HepG2 (cell line): Measurements from ENCODE around the gene NAA25. TPM values are rescaled to one million over a fixed set of nuclear protein-coding genes. Genes with fewer than 3 reads are reported as not detected.

ENCODE experiments used
- BORCS8-MEF2B ChIP-seq: sonication (generic); formaldehyde crosslinking; IDR thresholded peaks from 2 replicates; pipeline ENCODE4 v1.8.0; 2022; ENCODE audit warnings: mild to moderate bottlenecking, missing genetic modification reagents
- CBX1 ChIP-seq: IDR thresholded peaks from one replicate; pipeline ENCODE4 v1.6.1; 2016; ENCODE audit warnings: antibody characterized with exemption, low read depth
- DNMT1 ChIP-seq: sonication (generic); formaldehyde crosslinking; IDR thresholded peaks from 2 replicates; pipeline ENCODE4 v1.5.1; 2020; ENCODE audit warnings: mild to moderate bottlenecking, missing genetic modification reagents
- DRAP1 ChIP-seq: IDR thresholded peaks from 2 replicates; pipeline ENCODE4 v1.6.1; 2016; ENCODE audit warnings: missing genetic modification reagents, missing compliant biosample characterization
- ELF3 ChIP-seq: IDR thresholded peaks from 2 replicates; pipeline ENCODE4 v1.6.1; 2016; ENCODE audit warnings: missing genetic modification reagents, missing compliant biosample characterization
- FOXJ3 ChIP-seq: sonication (generic); formaldehyde crosslinking; IDR thresholded peaks from 2 replicates; pipeline ENCODE4 v1.4.0; 2020; ENCODE audit warnings: missing genetic modification reagents, mild to moderate bottlenecking, borderline replicate concordance
- HCFC1 ChIP-seq: fragments of 150-350 bp; IDR thresholded peaks from 2 replicates; pipeline ENCODE4 v1.6.1; 2014; ENCODE audit warnings: low read depth, low read length
- HES4 ChIP-seq: sonication (generic); formaldehyde crosslinking; IDR thresholded peaks from 2 replicates; pipeline ENCODE4 v1.9.0; 2021; ENCODE audit warnings: mild to moderate bottlenecking, missing genetic modification reagents, borderline replicate concordance
- HNF4A ChIP-seq: sonication (generic); formaldehyde crosslinking; IDR thresholded peaks from 2 replicates; pipeline ENCODE4 v1.4.0; 2020; ENCODE audit warnings: missing genetic modification reagents
- HOXA5 ChIP-seq: sonication (generic); formaldehyde crosslinking; IDR thresholded peaks from 2 replicates; pipeline ENCODE4 v1.4.0; 2020; ENCODE audit warnings: missing genetic modification reagents
- HOXA9 ChIP-seq: sonication (generic); formaldehyde crosslinking; IDR thresholded peaks from 2 replicates; pipeline ENCODE4 v1.8.1; 2022; ENCODE audit warnings: missing genetic modification reagents, mild to moderate bottlenecking, moderate library complexity, borderline replicate concordance
- KAT7 ChIP-seq: IDR thresholded peaks from 2 replicates; pipeline ENCODE4 v1.6.1; 2018; ENCODE audit warnings: borderline replicate concordance, missing compliant biosample characterization
- RXRB ChIP-seq: IDR thresholded peaks from 2 replicates; pipeline ENCODE4 v1.6.1; 2016; ENCODE audit warnings: borderline replicate concordance, missing genetic modification reagents, missing compliant biosample characterization
- SPEN ChIP-seq: sonication (generic); formaldehyde crosslinking; IDR thresholded peaks from 2 replicates; pipeline ENCODE4 v1.5.1; 2020; ENCODE audit warnings: low read depth, mild to moderate bottlenecking, missing genetic modification reagents
- TAF1 ChIP-seq: sonication (generic); formaldehyde crosslinking; IDR thresholded peaks from 2 replicates; pipeline ENCODE4 v1.4.0; 2020; ENCODE audit warnings: missing genetic modification reagents
- XBP1 ChIP-seq: sonication (generic); formaldehyde crosslinking; IDR thresholded peaks from 2 replicates; pipeline ENCODE4 v1.5.0; 2020; ENCODE audit warnings: missing genetic modification reagents
- ZBTB37 ChIP-seq: sonication (generic); formaldehyde crosslinking; IDR thresholded peaks from 2 replicates; pipeline ENCODE4 v1.4.0; 2020; ENCODE audit warnings: mild to moderate bottlenecking, missing genetic modification reagents
- ZFP36L1 ChIP-seq: sonication (generic); formaldehyde crosslinking; IDR thresholded peaks from 2 replicates; pipeline ENCODE4 v1.8.0; 2022; ENCODE audit warnings: mild to moderate bottlenecking, missing genetic modification reagents, moderate library complexity
- ZFP41 ChIP-seq: sonication (generic); formaldehyde crosslinking; IDR thresholded peaks from 2 replicates; pipeline ENCODE4 v1.4.0; 2020; ENCODE audit warnings: mild to moderate bottlenecking, missing genetic modification reagents, borderline replicate concordance
- ZFP90 ChIP-seq: sonication (generic); formaldehyde crosslinking; IDR thresholded peaks from 2 replicates; pipeline ENCODE4 v1.8.0; 2022; ENCODE audit warnings: missing genetic modification reagents, mild to moderate bottlenecking, inconsistent platforms, borderline replicate concordance
- ZNF34 ChIP-seq: sonication (generic); formaldehyde crosslinking; IDR thresholded peaks from 2 replicates; pipeline ENCODE4 v1.4.0; 2020; ENCODE audit warnings: mild to moderate bottlenecking, missing genetic modification reagents, borderline replicate concordance
- ZNF782 ChIP-seq: sonication (generic); formaldehyde crosslinking; IDR thresholded peaks from 2 replicates; pipeline ENCODE4 v1.4.0; 2020; ENCODE audit warnings: missing genetic modification reagents, mild to moderate bottlenecking, borderline replicate concordance
- polyA plus RNA-seq, 8 experiments: library from polyadenylated mRNA; depleted of rRNA in 3 of 8; stranded (reverse) in 7 of 8; unstranded in 1 of 8; fragments of >200 nt; fragmentation: Illumina TruSeq in 4 of 8; extraction: Trizol in 4 of 8; gene quantifications; 2 replicates each; pipeline versions ENCODE4 v1.2.1 to v1.2.3, GENCODE V29; 2011 to 2016; ENCODE audit warnings: low read depth in 4 of 8, missing spikeins in 1 of 8, mixed read lengths in 1 of 8; ENCODE audit not compliant: insufficient read depth in 1 of 8
- total RNA-seq, 5 experiments: library from RNA; depleted of rRNA; stranded (reverse); fragments of >200 nt; fragmentation: Illumina TruSeq; extraction: Trizol; gene quantifications; 2 replicates each; pipeline ENCODE4 v1.2.3, GENCODE V29; 2016; ENCODE audit warnings: low read depth in 1 of 5
- TF ChIP-seq, protein P1 (sequence below): IDR thresholded peaks from 2 replicates; pipeline ENCODE4 v1.6.1; 2016; ENCODE audit warnings: missing biosample characterization, missing genetic modification reagents, low read depth
- TF ChIP-seq, protein P2 (sequence below): sonication (generic); formaldehyde crosslinking; IDR thresholded peaks from 2 replicates; pipeline ENCODE4 v1.5.0; 2020; ENCODE audit warnings: mild to moderate bottlenecking, missing genetic modification reagents

NAA25 gene
- total and polyA plus RNA-seq, 2 of the 13 experiments (the other 11 are each of a cell fraction or from before 2014, with no cell fraction given): 11.4 to 32.0 TPM

DNA sequence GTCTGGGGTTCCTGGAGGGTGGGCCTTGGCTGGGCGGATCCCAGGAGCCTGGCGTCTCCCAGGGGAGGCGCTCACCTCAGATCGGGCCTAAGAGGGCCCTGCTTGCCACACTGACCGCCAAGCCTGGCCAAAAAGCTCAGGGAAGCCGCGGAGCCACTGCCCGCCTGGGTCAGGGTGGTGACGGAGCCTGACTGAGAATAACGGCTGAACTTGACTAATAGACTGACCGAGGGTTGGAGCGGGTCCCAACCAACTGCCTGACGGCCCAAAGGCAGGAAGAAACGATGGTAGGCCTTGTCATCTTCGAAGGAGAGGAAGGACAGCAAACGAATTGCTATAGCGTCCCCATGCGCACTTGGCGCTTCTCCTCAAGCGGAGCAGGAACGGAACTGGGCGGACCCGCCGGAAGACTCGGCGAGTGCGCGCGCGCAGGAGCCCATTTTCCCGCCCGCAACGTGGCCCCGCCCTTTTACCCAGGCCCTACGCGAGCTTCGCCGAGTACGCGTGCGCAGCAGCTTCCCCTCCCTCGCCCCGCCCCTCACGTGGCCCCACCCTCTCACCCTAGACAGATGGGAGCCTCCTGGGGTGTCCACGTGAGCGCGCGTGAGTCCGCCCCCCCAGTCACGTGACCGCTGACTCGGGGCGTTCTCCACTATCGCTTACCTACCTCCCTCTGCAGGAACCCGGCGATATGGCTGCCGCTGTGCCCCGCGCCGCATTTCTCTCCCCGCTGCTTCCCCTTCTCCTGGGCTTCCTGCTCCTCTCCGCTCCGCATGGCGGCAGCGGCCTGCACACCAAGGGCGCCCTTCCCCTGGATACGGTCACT lies 95.6 kb downstream of the NAA25 start, which contains the start of the genes ERP29 and TMEM116 (continued):
- TF ChIP-seq ZNF34 (peak; percentile 41; the same call in 1 of the 2 replicates), HCFC1 (no peak), DNMT1 (0 out of 2 replicates have a peak, but pooled peaks have one; percentile 37), HES4 (CRISPR knock-in tag) (peak; percentile 49; the same call in 1 of the 2 replicates), XBP1 (CRISPR knock-in tag) (peak; percentile 31; the same call in 1 of the 2 replicates), BORCS8-MEF2B (CRISPR knock-in tag) (peak; percentile 59; the same call in 1 of the 2 replicates), ZFP41 (peak; percentile 92; the same call in 1 of the 2 replicates), ZFP36L1 (CRISPR knock-in tag) (peak; percentile 76; the same call in 1 of the 2 replicates), SPEN (CRISPR knock-in tag) (peak; percentile 57), CBX1 (peak; percentile 24), HNF4A (CRISPR knock-in tag) (0 out of 2 replicates have a peak, but pooled peaks have one; percentile 3), ZBTB37 (no peak), KAT7 (CRISPR knock-in tag) (peak; percentile 82; the same call in 1 of the 2 replicates), FOXJ3 (CRISPR knock-in tag) (peak; percentile 50; the same call in 1 of the 2 replicates), ZNF782 (CRISPR knock-in tag) (peak; percentile 66; the same call in 1 of the 2 replicates), ZFP90 (no peak; the same call in 1 of the 2 replicates), TAF1 (CRISPR knock-in tag) (peak; percentile 69), HOXA5 (peak; percentile 90), RXRB (CRISPR knock-in tag) (peak; percentile 21; the same call in 1 of the 2 replicates), ELF3 (peak; percentile 55), HOXA9 (CRISPR knock-in tag) (peak; percentile 82), DRAP1 (peak; percentile 78; the same call in 1 of the 2 replicates)
- TF ChIP-seq, protein P1, sequence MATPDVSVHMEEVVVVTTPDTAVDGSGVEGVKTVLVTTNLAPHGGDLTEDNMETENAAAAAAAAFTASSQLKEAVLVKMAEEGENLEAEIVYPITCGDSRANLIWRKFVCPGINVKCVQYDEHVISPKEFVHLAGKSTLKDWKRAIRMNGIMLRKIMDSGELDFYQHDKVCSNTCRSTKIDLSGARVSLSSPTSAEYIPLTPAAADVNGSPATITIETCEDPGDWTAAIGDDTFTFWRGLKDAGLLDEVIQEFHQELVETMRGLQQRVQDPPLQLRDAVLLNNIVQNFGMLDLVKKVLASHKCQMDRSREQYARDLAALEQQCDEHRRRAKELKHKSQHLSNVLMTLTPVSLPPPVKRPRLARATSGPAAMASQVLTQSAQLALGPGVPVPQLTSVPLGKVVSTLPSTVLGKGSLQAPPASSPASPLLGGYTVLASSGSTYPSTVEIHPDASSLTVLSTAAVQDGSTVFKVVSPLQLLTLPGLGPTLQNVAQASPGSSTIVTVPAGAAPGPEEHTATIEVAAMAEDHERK (CRISPR knock-in tag): peak; percentile 69; the same call in 1 of the 2 replicates
- TF ChIP-seq, protein P2, sequence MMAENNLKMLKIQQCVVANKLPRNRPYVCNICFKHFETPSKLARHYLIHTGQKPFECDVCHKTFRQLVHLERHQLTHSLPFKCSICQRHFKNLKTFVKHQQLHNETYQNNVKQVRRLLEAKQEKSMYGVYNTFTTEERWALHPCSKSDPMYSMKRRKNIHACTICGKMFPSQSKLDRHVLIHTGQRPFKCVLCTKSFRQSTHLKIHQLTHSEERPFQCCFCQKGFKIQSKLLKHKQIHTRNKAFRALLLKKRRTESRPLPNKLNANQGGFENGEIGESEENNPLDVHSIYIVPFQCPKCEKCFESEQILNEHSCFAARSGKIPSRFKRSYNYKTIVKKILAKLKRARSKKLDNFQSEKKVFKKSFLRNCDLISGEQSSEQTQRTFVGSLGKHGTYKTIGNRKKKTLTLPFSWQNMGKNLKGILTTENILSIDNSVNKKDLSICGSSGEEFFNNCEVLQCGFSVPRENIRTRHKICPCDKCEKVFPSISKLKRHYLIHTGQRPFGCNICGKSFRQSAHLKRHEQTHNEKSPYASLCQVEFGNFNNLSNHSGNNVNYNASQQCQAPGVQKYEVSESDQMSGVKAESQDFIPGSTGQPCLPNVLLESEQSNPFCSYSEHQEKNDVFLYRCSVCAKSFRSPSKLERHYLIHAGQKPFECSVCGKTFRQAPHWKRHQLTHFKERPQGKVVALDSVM (CRISPR knock-in tag): no peak
